HG03565 (cell line): Measurements from ENCODE around the gene PC.

Experiments
- ATAC-seq: cut with Tn5 transposase; IDR thresholded peaks from one replicate; pipeline ENCODE4 v1.9.1; 2021; ENCODE audit warnings: mild to moderate bottlenecking, moderate library complexity; ENCODE audit not compliant: unreplicated experiment

PC gene

DNA sequence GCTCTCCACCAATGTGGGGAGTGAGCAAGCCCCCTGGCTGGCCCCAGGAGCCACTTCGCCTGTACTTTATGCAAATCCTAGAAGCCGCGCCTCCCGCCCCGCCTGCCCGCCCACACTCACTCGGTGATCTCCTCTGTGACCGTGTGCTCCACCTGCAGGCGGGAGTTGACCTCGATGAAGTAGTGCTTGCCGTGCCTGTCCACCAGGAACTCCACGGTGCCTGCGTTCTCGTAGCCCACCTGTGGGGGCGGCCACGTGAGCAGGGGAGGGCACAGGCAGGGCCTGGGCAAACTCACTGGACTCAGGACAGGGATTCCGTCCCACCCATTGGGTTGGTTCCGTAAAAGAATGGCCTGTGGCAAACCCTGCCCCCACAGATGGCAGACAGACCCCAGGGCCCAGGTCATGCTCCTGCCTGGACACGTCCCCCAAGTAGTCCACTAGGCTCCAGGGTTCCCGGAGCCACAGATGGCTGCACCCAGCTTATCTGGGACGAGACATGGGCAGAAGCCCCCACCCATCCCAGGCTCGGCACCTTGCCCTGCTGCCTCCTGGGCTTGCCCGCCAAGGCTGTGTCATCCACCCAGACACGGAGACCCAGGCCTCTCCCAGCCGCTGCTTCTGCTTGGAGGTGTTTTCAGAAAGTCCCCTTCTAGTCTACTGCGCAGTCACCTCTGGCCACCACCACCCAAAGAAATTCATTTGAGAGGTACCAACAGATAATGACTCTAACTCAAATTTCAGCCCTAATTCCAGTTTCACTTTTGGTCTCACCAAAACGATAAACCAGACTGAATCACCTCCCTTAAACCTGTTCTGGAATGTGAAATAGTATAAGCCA is 89.2 kb downstream of the PC start:
- ATAC-seq = no peak

DNA sequence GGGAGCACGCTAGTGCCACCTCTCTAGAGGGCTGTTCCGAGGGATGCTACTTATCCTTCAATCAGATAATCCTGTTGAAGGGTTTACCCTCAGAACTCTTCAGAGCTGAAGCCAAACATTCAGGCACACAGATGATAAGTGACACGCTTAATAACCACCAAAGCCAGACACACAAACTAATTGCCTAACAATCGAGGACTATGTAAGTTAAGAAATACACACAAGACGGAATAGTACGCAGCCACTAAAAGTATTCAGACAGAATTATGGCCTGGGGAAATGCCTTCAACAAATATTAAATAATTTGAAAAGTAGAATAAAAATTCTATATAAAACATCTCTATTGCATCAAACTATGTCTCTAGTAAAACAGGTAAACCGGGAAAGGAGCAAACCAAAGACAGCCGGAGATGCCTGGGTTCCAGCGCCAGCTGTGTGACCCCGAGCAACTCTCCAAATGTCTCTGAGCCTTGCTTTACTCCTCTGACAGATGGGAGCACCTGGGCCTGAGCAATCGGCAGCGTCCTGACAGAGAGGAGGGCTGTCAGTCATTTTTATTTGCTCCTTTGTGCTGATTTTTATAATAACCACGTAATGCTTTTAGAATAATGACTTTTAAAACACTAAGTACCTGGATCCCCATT is 90.0 kb downstream of the PC start:
- no peak for ATAC-seq

DNA sequence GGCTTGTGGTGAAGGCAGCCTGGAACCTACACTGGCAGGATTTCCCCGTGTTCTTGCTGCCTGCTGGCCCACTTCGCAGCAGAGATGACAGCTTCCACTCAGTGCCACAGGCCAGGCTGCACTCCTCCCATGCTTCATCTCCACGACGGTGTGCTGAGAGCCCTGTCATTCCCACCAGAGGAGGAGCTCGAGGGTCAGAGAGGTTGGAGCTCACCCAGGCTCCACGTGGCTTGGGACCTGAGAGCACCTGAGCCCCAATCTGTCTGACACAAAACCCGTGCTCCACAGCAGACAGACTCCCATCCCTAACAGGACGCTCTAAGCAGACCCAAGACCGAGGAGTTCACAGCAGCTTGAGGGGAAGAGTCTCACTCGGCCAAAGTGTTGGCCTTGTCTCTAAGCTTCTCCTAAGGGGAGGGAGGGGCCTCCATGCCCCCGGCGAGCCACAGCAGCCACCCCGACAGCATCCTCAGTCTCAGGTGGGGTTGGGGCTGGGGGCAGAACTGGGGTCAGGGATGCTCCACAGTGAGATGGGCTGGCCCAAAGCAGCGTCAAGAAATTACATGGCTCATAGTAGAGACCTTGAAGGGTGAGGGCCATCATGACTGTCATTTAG is 90.7 kb downstream of the PC start:
- no peak for ATAC-seq

GRCh38 chr11:66866511-66866986 is 91.6 kb downstream of the PC start:
- no peak for ATAC-seq

DNA sequence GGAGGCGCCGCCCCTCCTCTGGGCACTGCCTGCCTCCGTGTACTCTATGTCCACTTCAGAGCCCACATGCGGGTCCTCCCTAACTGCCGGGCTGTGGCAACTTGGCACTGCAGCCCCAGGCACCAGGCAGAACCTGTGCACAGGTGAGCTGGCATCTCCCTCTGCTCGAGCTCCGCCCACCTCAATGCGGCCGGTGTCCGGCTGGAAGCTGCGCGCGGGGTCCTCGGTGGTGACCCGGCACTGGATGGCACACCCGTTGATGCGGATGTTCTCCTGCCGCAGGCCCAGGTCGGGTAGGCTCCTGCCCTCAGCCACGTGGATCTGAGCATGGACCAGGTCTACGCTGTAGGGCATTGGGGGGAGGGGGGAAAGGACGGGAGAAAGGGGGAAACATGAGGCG is 92.2 kb downstream of the PC start:
- ATAC-seq = no peak

- no peak for ATAC-seq
Observed at GRCh38 chr11:66864924-66865697, 93.1 kb downstream of the PC start.

GRCh38 chr11:66864172-66864901 is 93.8 kb downstream of the PC start:
- no peak for ATAC-seq

DNA sequence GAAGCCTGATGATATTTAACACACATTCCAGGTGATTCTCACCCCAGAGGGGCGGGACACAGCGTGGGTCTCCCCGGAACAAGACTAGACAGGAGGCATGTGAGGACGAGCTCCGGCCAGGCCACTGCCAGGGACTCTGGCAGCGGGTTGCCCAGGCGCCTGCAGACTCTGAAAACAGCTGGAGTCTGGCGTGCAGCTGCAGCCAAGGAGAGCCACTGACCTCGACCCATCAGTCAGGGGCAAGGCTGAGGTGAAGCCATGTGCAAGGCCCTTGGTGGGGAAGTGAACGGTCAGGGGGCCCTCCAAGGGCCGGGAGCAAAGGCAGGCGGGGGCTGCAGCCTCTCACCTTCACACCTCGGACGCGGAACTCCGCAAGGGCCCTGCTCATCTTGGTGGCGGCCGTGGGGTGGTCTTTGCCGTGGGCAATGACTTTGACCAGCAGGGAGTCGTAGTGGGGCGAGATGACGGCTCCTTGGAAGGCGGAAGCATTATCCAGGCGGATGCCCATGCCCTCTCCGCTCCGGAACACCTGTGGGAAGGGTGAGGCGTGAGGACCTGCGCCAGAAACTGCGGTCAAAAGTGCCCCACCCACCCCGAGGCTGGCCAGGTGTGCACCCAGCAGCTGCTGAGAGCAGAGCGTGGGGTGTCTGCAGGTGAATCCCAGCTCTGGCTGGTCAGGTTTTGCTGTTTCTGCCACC is 94.6 kb downstream of the PC start:
- ATAC-seq = no peak

GRCh38 chr11:66862559-66863037 is 95.6 kb downstream of the PC start:
- ATAC-seq = no peak

DNA sequence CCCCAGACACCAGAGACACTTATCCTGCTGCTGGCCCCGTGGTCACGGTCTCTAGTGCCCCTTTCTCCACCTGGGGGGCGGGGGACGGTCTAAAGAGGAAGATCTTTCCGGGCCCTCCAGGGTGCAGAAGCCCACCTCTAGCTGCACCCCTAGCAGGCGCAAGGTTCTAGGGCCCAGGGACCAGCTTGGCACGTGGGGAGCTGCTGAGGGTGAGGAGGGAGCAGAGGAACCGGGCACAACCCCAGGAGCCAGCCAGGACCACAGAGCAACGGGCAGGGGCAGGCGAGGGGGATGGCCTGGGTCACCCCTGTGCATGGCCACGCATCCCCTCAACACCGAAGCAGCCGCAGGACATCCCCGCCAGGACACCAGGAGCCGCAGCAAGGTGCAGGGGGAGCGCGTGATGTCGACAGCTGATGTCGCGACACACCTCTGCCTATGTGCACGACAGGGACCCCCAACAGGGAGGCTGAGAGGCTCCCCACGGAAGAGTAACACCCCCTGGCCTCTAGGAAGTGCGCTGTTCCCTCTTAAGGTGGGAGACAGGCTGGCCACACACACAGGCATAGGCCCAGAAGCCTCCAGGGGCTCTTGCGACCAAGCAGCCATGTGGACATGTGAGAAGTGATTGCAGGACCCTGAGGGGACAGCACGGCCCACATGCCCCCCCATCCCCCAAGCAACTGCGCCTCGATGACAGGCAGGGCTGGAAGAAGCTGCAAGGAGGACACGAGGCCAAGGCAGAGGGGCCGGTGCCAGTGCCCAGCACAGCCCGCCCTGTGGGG is 96.2 kb downstream of the PC start:
- no peak for ATAC-seq

- no peak for ATAC-seq
Observed at GRCh38 chr11:66861038-66861773, 97.0 kb downstream of the PC start.

DNA sequence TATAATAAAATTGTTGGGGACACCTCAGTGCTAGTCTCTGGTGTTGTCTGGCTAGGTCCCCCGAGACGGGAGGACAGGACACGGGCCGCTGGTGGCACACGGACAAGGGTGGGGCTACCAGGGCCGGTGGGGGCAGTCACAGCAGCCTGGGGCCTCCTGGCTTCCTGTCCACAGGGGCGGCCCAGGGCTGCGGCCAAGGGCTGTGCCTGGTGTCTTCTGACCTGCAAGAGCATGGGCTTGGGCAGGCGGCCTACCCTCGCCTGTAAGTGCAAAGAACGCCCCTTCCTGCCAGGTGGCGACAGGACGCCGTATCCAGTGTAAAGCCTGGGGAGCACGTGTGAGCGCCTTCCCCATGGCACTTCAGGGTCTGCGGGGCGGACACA is 97.7 kb downstream of the PC start:
- ATAC-seq = no peak

- no peak for ATAC-seq
Observed at GRCh38 chr11:66859686-66860448, 98.3 kb downstream of the PC start.

- ATAC-seq = no peak
Observed at GRCh38 chr11:66858939-66859685, 99.1 kb downstream of the PC start.

DNA sequence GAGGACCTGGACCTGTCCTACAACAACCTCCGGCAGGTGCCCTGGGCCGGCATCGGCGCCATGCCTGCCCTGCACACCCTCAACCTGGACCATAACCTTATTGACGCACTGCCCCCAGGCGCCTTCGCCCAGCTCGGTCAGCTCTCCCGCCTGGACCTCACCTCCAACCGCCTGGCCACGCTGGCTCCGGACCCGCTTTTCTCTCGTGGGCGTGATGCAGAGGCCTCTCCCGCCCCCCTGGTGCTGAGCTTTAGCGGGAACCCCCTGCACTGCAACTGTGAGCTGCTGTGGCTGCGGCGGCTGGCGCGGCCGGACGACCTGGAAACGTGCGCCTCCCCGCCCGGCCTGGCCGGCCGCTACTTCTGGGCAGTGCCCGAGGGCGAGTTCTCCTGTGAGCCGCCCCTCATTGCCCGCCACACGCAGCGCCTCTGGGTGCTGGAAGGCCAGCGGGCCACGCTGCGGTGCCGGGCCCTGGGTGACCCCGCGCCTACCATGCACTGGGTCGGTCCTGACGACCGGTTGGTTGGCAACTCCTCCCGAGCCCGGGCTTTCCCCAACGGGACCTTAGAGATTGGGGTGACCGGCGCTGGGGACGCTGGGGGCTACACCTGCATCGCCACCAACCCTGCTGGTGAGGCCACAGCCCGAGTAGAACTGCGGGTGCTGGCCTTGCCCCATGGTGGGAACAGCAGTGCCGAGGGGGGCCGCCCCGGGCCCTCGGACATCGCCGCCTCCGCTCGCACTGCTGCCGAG is 99.8 kb downstream of the PC start:
- ATAC-seq = no peak

DNA sequence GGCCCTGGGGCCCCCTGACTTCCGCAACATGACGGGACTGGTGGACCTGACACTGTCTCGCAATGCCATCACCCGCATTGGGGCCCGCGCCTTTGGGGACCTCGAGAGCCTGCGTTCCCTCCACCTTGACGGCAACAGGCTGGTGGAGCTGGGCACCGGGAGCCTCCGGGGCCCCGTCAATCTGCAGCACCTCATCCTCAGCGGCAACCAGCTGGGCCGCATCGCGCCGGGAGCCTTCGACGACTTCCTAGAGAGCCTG is 100.3 kb downstream of the PC start:
- ATAC-seq = no peak
